SK-N-MC (cell line): ENCODE data around the gene MCMBP.

Experiments used
- EZH2 ChIP-seq: fragments of 200-600 bp; sonication (generic); IDR thresholded peaks from one replicate; pipeline ENCODE4 v1.6.1; 2017; ENCODE audit warnings: antibody characterized with exemption
- POLR2AphosphoS5 ChIP-seq: IDR thresholded peaks from 2 replicates; pipeline ENCODE4 v1.6.1; 2012; ENCODE audit warnings: mild to moderate bottlenecking, low read depth, low read length, borderline replicate concordance

GRCh38 chr10:119830851-119831250, 41.8 kb downstream of the MCMBP start:
- TF ChIP-seq POLR2AphosphoS5 (no peak), EZH2 (no peak)
